ENCODE results near the gene IRAK1BP1. TPM values are rescaled to one million over a fixed set of nuclear protein-coding genes. Genes with fewer than 3 reads are reported as not detected.
"Not testable (repeated sequence)": the region's sequence is repeated elsewhere in the genome, so short reads cannot be mapped to it uniquely, and the experiment has no call there.

Gene IRAK1BP1
- total RNA-seq, 1 donor from 2014 or later, result 13.8 TPM

GRCh38 chr6:78883651-78884050 is 16.3 kb downstream of the IRAK1BP1 start:
- H3K9me3 Mint-ChIP-seq, result peaks cover 5% of the 10 kb centered on the region
- no peak overlapping the region for H3K27ac Mint-ChIP-seq
- no peaks in the 10 kb centered on the region for H3F3A ChIP-seq (ENCODE audit: low read depth)

DNA sequence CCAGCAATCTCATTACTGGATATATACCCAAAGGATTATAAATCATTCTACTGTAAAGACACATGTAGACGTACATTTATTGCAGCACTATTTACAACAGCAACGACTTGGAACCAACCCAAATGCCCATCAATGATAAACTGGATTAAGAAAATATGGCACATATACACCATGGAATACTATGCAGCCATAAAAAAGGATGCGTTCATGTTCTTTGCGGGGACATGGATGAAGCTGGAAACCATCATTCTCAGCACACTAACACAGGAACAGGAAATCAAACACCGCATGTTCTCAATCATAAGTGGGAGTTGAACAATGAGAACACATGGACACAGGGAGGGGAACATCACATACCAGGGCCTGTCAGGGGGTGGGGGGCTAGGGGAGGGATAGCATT is 22.6 kb downstream of the IRAK1BP1 start:
- not testable (repeated sequence) for H3K4me2 ChIP-seq; H3K9me3 Mint-ChIP-seq; DNase-seq (ENCODE audit: low spot score); H3K27me3 Mint-ChIP-seq (ENCODE audit: insufficient read depth, low read depth); H3K79me2 ChIP-seq (ENCODE audit: low read depth); H3K4me1 ChIP-seq; H3K36me3 ChIP-seq; H3K4me1 Mint-ChIP-seq; H3K9me3 ChIP-seq (ENCODE audit: low read depth); H3F3A ChIP-seq (ENCODE audit: low read depth); H3K4me3 ChIP-seq; H2AFZ ChIP-seq (replicated peaks); H3K27ac ChIP-seq; H3K9ac ChIP-seq; H3K27ac Mint-ChIP-seq; H4K20me1 ChIP-seq (ENCODE audit: low read depth); H3K4me3 Mint-ChIP-seq; H3K27me3 ChIP-seq
- peaks cover 15% of the 10 kb centered on the region for H3K36me3 Mint-ChIP-seq

More at GRCh38 chr6:78883651-78884050, 16.3 kb downstream of the IRAK1BP1 start:
- DNase-seq (ENCODE audit: low spot score), result no peak
- Histone ChIP-seq H3K4me2 (no peak overlapping the region), H3K27me3 (no peaks in the 10 kb centered on the region), H2AFZ (replicated peaks) (no peak overlapping the region), H3K27ac (no peak overlapping the region), H3K36me3 (no peaks in the 10 kb centered on the region), H3K4me3 (no peak overlapping the region), H3K9me3 (ENCODE audit: low read depth) (no peaks in the 10 kb centered on the region), H4K20me1 (ENCODE audit: low read depth) (no peaks in the 10 kb centered on the region), H3K79me2 (ENCODE audit: low read depth) (no peaks in the 10 kb centered on the region), H3K9ac (no peak overlapping the region), H3K4me1 (no peaks in the 10 kb centered on the region)
- Mint-ChIP-seq H3K27me3 (ENCODE audit: insufficient read depth, low read depth) (peaks cover 3% of the 10 kb centered on the region), H3K4me1 (no peaks in the 10 kb centered on the region), H3K4me3 (no peak overlapping the region), H3K36me3 (peaks cover 15% of the 10 kb centered on the region)
- TF ChIP-seq EZH2phosphoT487 (IDR thresholded peaks at IDR 0.05) (no peak), CTCF (IDR thresholded peaks at IDR 0.05) (no peak), EZH2 (IDR thresholded peaks at IDR 0.05) (no peak)

GRCh38 chr6:78896227-78896626 is 28.9 kb downstream of the IRAK1BP1 start:
- Mint-ChIP-seq H3K9me3 (peaks cover 2% of the 10 kb centered on the region), H3K27me3 (ENCODE audit: insufficient read depth, low read depth) (no peaks in the 10 kb centered on the region), H3K4me1 (no peaks in the 10 kb centered on the region), H3K36me3 (peaks cover 2% of the 10 kb centered on the region), H3K4me3 (no peak overlapping the region), H3K27ac (no peak overlapping the region)
- TF ChIP-seq EZH2 (IDR thresholded peaks at IDR 0.05) (no peak), EZH2phosphoT487 (IDR thresholded peaks at IDR 0.05) (no peak), CTCF (IDR thresholded peaks at IDR 0.05) (no peak)
- Histone ChIP-seq H3K9ac (no peak overlapping the region), H3K36me3 (peaks cover 4% of the 10 kb centered on the region), H3K27ac (no peak overlapping the region), H4K20me1 (ENCODE audit: low read depth) (no peaks in the 10 kb centered on the region), H3F3A (ENCODE audit: low read depth) (no peaks in the 10 kb centered on the region), H3K4me2 (no peak overlapping the region), H3K4me1 (no peaks in the 10 kb centered on the region), H3K9me3 (ENCODE audit: low read depth) (no peaks in the 10 kb centered on the region), H2AFZ (replicated peaks) (no peak overlapping the region), H3K27me3 (no peaks in the 10 kb centered on the region), H3K4me3 (no peak overlapping the region), H3K79me2 (ENCODE audit: low read depth) (no peaks in the 10 kb centered on the region)
- DNase-seq (ENCODE audit: low spot score), result no peak

DNA sequence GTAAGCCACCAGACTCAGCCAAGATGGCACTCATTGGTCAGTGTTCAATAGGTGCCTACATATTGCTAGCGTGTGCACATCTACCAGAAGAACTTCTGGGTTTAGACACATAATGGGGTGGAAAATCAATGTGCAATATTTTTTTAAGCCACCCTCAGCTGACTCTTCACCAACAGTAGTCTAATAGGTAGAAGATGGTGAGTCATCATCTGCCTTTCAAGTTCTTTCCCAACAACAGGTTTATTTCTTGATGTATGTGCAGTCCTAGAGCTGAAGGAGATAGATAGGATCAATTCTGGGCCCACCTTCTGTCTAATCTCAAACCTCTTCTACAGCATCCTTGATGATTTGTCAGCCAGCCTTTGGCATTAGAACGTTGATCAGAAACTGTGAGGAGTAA is 41.3 kb downstream of the IRAK1BP1 start:
- Mint-ChIP-seq H3K36me3 (peaks cover 13% of the 10 kb centered on the region), H3K27ac (no peak overlapping the region), H3K4me3 (no peak overlapping the region), H3K4me1 (no peaks in the 10 kb centered on the region), H3K9me3 (peaks cover 9% of the 10 kb centered on the region), H3K27me3 (ENCODE audit: insufficient read depth, low read depth) (peaks cover 7% of the 10 kb centered on the region)
- H3K27me3 ChIP-seq, result peaks cover 30% of the 10 kb centered on the region
- H3K27ac ChIP-seq, result no peak overlapping the region
- H3F3A ChIP-seq (ENCODE audit: low read depth), result no peaks in the 10 kb centered on the region
- H3K4me3 ChIP-seq, result no peak overlapping the region
- H4K20me1 ChIP-seq (ENCODE audit: low read depth), result no peaks in the 10 kb centered on the region
- no peak for DNase-seq (ENCODE audit: low spot score)
- H3K9me3 ChIP-seq (ENCODE audit: low read depth), result no peaks in the 10 kb centered on the region
- TF ChIP-seq CTCF (IDR thresholded peaks at IDR 0.05), result no peak
- no peak for TF ChIP-seq EZH2phosphoT487 (IDR thresholded peaks at IDR 0.05)
- TF ChIP-seq EZH2 (IDR thresholded peaks at IDR 0.05), result no peak
- H3K4me2 ChIP-seq, result no peak overlapping the region
- H3K9ac ChIP-seq, result no peak overlapping the region
- no peaks in the 10 kb centered on the region for H3K79me2 ChIP-seq (ENCODE audit: low read depth)
- H3K36me3 ChIP-seq, result no peaks in the 10 kb centered on the region
- H3K4me1 ChIP-seq, result peaks cover 3% of the 10 kb centered on the region
- no peak overlapping the region for H2AFZ ChIP-seq (replicated peaks)

Data from neural progenitor cell (in vitro differentiated cells).